ENCODE data around the gene PDGFB. TPM values are rescaled to one million over a fixed set of nuclear protein-coding genes. Genes with fewer than 3 reads are reported as not detected.

Gene PDGFB
- total and polyA plus RNA-seq, 9 of the 15 experiments (the other 6 are each of a cell fraction or from before 2014, with no cell fraction given), result 0.07 to 4.0 (median 0.48) TPM; not detected in 1

DNA sequence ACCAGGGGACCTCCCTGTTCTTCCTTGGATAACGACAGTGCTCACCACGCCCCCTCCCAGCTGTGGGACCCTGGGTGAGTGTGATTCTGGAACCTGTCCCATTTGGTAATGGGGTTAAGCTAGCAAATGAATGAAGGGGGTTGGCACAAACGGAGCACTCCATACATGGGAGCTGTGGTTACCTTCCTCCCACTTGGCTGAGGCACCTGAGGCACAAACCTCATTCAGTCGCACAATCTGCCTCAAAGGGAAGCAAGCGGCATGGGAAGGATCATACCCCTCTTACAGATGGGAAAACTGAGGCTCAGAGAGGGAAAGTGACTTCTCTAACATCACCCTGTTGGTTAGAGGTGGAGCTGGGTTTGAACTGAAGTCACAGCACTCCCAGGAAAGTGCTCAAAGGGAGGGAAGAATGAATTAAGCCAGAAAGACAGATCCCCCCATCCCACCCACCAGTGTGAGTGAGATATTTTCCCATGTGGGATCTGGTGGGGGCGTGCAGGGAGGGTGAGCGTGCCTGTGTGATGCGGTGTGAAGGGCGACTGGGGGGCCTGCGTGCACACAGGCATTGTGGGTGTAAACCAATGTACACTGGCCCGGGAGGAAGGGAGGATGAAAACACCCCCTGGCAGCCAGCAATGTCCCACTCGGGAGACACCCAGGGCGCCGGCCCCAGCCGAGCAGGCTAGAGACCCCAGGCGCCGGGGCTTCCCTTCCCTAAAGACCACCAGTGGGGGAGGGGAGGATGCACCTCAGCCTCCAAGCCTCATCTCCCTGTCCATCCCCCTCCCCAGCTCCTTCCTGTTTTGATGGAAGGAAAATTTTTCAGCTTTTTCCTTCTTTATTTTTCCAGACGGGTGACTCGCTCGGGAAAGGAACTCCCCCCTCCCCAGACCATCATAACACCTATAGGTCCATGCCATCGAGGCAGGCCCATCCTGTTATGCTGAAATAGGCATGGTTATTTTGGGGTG is 8.0 kb upstream of the PDGFB start (continued):
- TF ChIP-seq, protein P1, sequence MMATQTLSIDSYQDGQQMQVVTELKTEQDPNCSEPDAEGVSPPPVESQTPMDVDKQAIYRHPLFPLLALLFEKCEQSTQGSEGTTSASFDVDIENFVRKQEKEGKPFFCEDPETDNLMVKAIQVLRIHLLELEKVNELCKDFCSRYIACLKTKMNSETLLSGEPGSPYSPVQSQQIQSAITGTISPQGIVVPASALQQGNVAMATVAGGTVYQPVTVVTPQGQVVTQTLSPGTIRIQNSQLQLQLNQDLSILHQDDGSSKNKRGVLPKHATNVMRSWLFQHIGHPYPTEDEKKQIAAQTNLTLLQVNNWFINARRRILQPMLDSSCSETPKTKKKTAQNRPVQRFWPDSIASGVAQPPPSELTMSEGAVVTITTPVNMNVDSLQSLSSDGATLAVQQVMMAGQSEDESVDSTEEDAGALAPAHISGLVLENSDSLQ (IDR thresholded peaks at IDR 0.05), result no peak
- TF ChIP-seq TOE1 (IDR thresholded peaks at IDR 0.05; ENCODE audit: borderline replicate concordance) (no peak), TOE1 (CRISPR knock-in tag; IDR thresholded peaks at IDR 0.05; ENCODE audit: borderline replicate concordance, low read depth) (no peak), ZNF174 (CRISPR knock-in tag; IDR thresholded peaks at IDR 0.05) (no peak), OTX1 (CRISPR knock-in tag; IDR thresholded peaks at IDR 0.05) (no peak), SMARCA5 (IDR thresholded peaks at IDR 0.05) (peak; percentile 84), HDAC2 (IDR thresholded peaks at IDR 0.05) (peak; percentile 76), MECOM (CRISPR knock-in tag; IDR thresholded peaks at IDR 0.05) (no peak), MAZ (CRISPR knock-in tag; conservative IDR thresholded peaks at IDR 0.05 in 1 of 2, IDR thresholded peaks at IDR 0.05 in 1 of 2) (no peak), LARP7 (IDR thresholded peaks at IDR 0.05) (no peak), MEIS2 (IDR thresholded peaks at IDR 0.05; ENCODE audit: partially characterized antibody) (no peak)
- TF ChIP-seq, protein P2, sequence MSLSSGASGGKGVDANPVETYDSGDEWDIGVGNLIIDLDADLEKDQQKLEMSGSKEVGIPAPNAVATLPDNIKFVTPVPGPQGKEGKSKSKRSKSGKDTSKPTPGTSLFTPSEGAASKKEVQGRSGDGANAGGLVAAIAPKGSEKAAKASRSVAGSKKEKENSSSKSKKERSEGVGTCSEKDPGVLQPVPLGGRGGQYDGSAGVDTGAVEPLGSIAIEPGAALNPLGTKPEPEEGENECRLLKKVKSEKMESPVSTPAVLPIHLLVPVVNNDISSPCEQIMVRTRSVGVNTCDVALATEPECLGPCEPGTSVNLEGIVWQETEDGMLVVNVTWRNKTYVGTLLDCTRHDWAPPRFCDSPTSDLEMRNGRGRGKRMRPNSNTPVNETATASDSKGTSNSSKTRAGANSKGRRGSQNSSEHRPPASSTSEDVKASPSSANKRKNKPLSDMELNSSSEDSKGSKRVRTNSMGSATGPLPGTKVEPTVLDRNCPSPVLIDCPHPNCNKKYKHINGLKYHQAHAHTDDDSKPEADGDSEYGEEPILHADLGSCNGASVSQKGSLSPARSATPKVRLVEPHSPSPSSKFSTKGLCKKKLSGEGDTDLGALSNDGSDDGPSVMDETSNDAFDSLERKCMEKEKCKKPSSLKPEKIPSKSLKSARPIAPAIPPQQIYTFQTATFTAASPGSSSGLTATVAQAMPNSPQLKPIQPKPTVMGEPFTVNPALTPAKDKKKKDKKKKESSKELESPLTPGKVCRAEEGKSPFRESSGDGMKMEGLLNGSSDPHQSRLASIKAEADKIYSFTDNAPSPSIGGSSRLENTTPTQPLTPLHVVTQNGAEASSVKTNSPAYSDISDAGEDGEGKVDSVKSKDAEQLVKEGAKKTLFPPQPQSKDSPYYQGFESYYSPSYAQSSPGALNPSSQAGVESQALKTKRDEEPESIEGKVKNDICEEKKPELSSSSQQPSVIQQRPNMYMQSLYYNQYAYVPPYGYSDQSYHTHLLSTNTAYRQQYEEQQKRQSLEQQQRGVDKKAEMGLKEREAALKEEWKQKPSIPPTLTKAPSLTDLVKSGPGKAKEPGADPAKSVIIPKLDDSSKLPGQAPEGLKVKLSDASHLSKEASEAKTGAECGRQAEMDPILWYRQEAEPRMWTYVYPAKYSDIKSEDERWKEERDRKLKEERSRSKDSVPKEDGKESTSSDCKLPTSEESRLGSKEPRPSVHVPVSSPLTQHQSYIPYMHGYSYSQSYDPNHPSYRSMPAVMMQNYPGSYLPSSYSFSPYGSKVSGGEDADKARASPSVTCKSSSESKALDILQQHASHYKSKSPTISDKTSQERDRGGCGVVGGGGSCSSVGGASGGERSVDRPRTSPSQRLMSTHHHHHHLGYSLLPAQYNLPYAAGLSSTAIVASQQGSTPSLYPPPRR (CRISPR knock-in tag; IDR thresholded peaks at IDR 0.05; ENCODE audit: borderline replicate concordance), result no peak

All from K562 (cell line).